Activated T-cell treated with anti-CD3 and anti-CD28 coated beads, Interleukin-2, amount 50 U/mL, for 1 hour (primary cell): Measurements from ENCODE around the gene SH3RF1.
"Not testable (repeated sequence)": the region's sequence is repeated elsewhere in the genome, so short reads cannot be mapped to it uniquely, and the experiment has no call there.

Source experiments
- DNase-seq: peaks from one replicate; pipeline ENCODE4 v3.0.0-alpha.2; 2020

SH3RF1 gene

GRCh38 chr4:169222761-169223160, 48.0 kb downstream of the SH3RF1 start:
- no peak for DNase-seq

DNA sequence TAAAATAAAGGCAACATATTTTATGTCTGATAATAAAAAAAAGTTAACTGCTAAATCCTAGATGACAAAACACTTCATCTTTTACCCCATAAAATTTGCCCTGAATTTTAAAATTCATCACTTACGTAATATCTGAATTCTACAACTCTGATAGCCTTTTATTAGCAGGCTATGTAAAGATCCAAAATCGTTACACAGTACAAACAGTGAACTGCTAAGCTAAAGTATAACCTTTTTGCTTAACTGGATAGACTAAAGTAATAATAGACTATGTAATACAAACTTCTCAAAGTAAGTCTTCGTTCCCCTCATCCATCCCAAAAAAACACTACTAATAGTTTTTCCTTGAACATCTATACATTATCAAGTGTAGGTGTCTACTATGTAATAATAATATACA, 49.1 kb downstream of the SH3RF1 start:
- no peak for DNase-seq

DNA sequence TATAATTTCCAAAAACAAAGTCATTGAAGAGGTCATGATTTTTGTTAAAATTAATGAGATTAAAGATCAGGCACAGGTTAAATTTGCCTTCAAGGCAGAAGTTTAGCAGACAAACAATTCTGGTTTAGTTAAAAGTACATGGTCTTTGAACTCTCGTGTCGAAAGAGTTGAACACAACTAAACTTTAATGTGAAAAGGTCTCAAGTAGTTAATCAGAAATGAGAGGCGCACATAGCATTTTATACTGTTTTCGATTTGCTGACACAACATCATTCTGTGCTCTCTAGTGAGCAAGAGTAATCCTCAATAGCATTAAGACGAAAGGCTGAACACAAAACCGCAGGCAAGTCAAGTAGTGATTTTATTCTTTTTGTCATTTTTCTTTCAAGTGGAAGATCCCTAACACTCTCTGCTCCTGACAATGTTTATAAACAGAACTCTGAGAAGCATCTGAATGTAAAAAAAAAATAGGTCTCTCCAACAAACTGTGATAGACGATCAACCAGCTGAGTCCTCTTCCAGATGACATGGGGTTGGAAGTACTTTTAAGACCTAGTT, 49.8 kb downstream of the SH3RF1 start:
- no peak for DNase-seq

DNA sequence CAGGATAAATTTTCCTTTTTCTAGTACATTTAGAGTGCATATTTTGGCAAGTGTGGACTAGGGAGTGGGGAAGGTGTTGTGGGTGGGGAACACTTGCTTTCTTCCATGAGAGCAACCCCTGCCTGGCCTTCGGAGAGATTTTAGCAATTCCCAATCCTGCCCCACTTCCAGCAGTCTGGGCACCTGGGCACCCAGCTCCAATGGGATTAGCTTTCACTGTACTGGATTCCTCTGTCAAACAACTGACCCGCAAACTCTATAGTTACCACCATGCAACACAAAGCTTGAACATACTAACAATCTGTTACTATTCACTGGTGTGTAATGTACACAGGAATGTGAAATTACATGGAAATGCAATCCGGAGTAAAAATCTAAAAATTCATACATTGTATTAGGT, 50.3 kb downstream of the SH3RF1 start:
- DNase-seq = no peak

GRCh38 chr4:169219440-169219839, 51.3 kb downstream of the SH3RF1 start:
- no peak for DNase-seq

- DNase-seq = no peak
Measured at GRCh38 chr4:169215656-169216055, 55.1 kb downstream of the SH3RF1 start.

GRCh38 chr4:169212981-169213380, 57.8 kb downstream of the SH3RF1 start:
- DNase-seq = no peak

DNA sequence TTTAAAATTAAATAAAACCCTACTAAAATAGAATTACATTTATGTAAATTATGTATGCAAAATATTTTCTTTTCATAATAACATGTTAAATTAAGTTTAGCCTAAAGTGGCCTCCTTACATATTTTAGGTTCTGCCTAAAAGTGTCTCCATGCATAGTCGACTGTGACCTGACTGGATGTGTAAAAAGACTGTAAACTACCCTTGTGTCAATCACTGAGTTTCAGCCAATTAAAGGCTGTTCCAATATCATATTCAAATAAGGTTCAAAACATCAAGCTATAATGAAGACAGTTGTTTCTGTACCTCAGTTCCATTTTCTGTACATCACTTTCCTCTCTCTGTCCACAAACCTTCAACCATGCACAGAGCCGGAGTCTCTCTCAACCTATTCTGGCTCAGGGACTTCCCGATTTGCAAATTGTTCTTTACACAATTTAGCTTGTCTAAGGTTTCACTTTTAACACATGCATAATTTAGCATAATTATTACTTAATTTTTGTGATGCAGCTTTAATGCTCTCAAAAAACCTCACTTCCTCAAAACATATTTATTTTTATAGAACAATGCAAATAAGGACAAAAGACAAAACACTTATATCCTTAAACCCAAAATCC, 60.1 kb downstream of the SH3RF1 start:
- DNase-seq = no peak

GRCh38 chr4:169209388-169209883, 61.3 kb downstream of the SH3RF1 start:
- DNase-seq = no peak

DNA sequence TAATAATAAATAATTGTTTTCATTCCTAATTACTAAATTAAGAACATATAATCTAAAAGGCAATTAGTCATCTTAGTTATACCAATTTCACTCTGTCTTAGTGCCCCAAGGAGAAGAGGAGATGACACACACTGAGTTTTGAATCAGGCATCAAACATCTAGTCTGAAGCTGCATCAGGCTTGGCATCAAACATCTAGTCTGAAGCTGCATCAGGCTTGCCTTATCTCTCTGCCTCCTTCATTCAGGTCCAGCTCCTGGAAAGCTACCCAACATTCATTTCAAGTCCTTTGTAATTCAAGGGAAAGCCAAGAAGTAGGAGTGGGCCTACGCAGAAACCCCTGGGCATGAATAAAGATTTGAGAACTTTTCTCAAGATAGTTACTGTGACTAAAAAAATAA, 62.2 kb downstream of the SH3RF1 start:
- no peak for DNase-seq

DNA sequence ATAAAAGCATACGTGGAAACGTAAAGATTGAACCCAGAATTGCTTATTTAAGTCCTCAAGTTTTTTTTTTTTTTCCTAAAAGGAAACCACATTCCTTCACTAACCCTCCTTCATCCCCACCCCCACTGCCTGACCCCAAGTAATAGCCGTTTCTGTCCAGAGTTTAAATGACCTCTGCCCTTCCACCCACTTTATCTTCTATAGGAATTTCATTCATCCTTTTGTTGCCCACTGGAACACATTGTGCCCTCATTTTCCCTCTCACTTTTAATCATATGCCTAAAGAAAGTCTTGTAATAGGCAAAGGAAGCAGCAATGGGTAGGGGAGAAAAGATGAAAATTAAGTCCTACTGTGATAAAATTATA, 62.7 kb downstream of the SH3RF1 start:
- DNase-seq = no peak

- no peak for DNase-seq
Measured at GRCh38 chr4:169207436-169208089, 63.2 kb downstream of the SH3RF1 start.

GRCh38 chr4:169205744-169206080, 65.0 kb downstream of the SH3RF1 start:
- no peak for DNase-seq

GRCh38 chr4:169205075-169205743, 65.5 kb downstream of the SH3RF1 start:
- no peak for DNase-seq

- DNase-seq = no peak
Measured at GRCh38 chr4:169203891-169204290, 66.9 kb downstream of the SH3RF1 start.

DNA sequence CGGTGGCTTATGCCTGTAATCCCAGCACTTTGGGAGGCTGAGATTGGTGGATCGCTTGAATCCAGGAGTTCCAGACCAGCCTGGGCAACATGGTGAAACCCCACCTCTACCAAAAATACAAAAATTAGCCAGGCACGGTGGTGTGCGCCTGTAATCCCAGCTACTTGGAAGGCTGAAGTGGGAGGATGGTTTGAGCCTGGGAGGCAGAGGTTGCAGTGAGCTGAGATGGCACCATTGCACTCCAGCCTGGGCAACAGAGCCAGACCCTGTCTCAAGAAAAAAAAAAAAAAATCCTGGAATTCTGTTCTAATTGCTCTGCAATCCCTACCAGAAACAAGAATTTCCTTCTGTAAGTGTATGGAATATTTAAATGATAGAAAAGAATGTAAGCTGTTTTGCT, 67.5 kb downstream of the SH3RF1 start:
- DNase-seq = not testable (repeated sequence)

DNA sequence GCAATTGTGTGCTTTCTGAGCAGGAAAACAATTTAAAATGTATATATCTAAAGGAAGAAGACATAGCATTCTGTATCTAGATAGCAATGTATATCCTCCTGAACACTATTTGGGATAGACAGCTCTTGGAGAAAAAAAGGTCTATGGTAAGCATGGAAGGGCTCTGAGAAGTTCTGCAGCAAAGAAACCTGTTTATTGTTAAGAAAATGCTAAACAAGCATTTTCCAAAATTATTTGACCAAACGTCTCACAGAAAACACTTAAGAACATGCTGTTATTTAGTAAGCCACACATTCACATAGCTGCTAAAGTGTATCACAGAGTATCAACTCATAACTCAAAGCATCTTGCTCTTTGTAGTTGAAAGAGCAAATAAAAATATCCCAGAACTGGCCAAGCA, 67.9 kb downstream of the SH3RF1 start:
- DNase-seq = no peak

- no peak for DNase-seq
Measured at GRCh38 chr4:169202145-169202699, 68.5 kb downstream of the SH3RF1 start.

DNA sequence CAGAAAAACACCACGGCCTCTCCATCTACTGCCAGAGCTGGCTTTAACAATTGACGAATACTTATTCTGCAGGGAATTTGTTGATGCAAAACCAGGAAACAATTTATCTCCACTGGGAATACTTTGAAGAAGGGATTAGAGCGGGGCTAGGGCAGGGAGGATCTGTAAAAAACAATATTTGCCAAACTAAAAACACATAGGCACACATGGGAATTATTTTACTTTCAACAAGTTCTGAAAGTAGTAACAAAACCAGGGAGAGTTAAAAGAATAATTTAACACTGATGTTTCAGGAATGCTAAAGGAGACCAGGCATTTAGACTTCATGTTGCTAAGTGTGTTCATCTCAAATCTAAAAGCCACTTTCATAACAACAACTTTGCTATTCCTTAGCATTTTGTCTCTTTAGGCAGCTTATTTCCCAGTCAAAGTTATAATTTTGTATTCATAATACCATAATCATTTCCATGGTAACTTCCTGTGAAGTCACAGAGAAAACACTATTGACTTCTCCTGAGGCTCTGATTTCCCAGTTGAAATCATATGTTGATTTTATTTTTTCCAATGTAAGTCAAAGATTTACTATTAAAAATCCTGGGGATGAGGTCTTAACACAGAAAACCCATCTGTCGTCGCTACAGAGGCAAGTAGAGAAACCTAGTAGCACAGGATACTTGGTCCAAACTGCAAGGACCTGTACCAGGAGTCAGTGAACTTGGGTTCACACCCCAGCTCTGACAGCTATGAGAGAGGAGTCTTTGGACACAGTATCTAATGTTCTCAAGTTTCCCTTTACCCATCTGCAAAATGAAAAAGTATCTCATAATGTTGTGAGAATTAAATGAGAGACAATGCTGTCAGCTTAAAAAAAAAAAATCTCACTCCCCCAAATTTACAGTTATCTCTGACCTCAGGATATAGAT, 69.3 kb downstream of the SH3RF1 start:
- no peak for DNase-seq

DNA sequence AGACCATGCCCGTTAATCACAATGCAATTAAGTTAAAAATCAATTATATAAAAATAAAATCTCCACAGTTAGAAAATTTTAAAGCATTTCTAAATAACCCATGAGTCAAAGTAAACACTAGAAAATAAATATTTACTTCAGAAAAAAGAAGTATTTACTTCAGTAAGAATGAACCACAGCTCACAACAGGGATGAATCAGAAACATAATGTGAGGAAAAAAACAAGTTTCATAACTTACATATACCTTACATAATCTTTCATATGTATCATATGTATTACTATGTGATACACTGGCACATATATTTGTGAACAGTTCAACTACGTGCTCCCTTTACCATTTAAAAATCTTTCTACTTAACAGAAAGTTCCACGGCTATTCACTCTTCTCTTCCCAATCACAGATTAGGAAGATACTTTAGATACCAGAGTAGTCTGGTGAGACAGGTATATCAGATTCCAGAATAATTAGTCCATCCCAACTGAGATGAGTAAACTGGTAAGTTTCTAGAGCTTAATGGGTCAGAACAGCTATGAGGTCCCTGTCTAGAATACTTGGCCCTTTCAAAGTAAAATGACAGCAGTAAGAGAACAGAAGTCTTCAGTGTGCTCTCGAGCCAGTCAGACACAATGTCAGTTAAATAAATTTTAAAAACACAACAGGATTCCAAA, 70.3 kb downstream of the SH3RF1 start:
- no peak for DNase-seq

DNA sequence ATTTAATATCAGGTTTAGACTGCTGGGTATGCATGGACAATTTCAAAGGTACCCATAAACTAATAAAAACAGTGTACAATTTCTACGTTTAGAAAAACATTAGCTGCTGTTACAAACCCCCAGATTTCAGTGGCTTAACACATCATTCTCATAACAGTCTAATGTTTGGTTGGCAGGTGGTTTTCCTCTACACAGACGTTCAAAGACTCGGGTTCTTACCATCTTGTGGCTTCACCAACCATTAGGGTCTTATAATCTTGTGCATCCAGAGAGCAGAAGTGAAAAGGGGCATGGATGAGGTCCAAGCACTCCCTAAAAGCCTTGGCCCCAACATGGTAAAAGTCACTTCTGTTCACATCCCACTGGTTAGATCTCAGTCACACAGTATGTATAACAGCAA, 71.6 kb downstream of the SH3RF1 start:
- no peak for DNase-seq

- DNase-seq = no peak
Measured at GRCh38 chr4:169198167-169198566, 72.6 kb downstream of the SH3RF1 start.
